Measurements from ENCODE around the gene THEM5.

THEM5 gene

DNA sequence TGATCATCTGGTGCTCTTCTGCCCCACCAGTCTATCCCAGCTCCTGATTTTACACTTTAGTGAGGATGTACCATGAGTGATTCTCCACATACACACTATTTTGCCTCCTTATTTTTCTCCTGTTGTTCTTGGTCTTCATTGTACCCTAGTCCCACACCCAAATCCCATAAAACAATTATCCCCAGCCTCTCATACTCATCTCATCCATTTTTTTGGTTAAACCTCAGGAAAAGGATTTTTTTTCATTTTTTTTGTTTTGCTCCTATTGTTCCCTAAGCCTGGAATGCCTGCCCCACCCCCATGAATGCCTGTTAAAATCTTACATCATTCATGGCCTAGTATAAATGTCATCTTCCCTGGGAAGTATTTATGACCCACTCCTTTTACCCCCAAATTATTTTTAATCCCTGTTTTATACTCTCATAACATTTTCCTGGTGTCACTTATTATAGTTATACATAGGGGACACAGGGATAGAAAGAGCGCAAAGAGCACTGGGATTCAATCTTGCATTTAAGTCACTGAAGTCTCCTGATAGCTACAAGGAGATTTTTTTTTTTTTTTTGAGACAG is 43.4 kb downstream of the THEM5 start:
- in situ Hi-C loops (cut with HindIII; ENCODE audit: low pct_ligation_motif_present, low pct_unique_long_range_greater_than_20kb, low sequenced_read_pairs), result no loop called here

DNA sequence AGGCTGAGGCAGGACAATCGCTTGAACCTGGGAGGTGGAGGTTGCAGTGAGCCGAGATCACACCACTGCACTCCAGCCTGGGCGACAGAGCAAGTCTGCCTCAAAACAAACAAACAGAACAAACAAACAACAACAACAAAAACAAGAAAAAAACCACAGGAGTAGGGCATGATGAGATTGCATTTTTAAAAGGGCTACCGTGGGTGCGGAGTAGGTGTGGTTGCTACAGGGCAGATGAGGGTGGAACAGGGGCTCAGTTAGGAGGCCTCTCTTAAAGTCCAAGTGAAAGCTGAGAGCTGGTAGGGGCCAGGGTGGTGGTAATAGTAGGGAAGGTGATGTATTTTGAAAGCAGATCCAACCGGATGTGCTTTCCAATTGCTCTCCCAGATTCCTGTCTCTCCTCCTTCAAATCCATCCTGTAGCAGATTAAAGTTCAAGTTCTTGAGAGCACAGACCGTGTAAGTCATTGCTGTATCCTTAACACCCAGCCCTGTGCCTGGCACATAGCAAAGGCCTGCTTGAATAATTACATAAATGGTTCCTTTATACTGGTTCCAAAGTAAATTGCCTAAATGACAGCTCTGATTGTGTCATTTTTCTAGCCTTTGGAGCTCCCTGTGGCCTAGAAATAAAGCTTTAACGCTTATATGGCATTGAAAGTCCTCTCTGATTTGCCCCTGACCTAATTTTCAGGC is 44.1 kb downstream of the THEM5 start:
- in situ Hi-C loops (cut with HindIII; ENCODE audit: low pct_ligation_motif_present, low pct_unique_long_range_greater_than_20kb, low sequenced_read_pairs), result no loop called here
- DNase-seq, result no peak

More for the DNA sequence above, 43.4 kb downstream of the THEM5 start:
- DNase-seq, result no peak

DNA sequence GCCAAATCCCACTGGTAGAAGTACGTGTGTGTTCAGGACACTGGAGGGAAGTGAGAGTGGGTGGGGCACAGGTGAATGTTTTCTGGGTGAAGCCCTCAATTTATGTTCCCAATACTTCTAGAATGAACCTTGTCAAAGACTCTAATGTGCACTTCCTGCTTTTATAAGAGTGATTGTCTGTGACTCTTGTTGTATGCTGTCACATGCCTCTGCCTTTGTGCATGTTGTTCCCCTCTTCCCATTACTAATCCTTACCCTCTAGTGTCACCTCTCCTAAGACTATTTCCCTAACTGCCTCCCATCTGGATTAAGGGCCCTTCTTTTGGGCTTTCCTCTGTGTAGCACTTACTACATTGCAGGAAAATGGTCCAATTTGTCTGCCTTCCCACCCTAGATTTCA is 45.7 kb downstream of the THEM5 start:
- in situ Hi-C loops (cut with HindIII; ENCODE audit: low pct_ligation_motif_present, low pct_unique_long_range_greater_than_20kb, low sequenced_read_pairs), result no loop called here
- no peak for DNase-seq

DNA sequence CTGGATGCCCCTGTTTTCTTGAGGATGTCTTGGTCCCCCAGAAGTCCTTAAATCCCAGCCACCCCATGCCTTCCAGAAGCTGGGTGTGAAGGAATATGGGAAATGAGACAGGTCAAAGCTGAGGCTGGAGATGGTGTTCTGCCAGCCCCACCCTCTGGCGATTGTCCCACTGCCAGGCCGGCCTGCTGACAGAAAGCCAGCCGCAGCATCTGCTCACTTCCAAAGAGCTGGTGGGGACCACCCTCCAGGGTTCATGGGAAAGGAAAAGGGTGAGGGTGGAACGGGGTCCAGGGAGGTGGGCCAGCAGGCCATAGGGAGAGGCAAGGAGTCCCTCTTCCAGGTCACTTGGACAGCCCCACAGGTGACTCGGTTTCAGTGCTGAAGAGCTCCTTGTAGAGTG is 46.4 kb downstream of the THEM5 start:
- no peak for DNase-seq
- in situ Hi-C loops (cut with HindIII; ENCODE audit: low pct_ligation_motif_present, low pct_unique_long_range_greater_than_20kb, low sequenced_read_pairs), result no loop called here

DNA sequence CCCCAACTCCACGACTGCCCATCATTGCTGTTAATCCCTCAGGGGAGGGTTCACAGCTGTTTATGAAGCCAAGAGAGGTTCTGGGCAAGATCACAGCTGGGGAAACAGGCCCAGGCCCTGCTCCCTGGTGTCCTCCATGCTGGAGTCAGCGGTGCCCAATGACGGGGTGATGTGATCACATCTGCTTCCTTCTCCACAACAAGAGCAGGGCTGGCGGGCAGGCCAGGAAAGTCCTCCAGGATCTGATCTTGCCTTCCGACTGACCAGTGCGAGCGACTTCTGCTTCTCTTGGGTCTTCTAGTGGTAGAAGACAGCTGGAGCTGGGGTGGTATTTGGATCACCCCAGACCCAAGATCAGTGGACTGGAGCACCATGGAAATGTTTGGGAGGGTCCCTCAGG is 47.3 kb downstream of the THEM5 start:
- no peak for DNase-seq
- in situ Hi-C loops (cut with HindIII; ENCODE audit: low pct_ligation_motif_present, low pct_unique_long_range_greater_than_20kb, low sequenced_read_pairs), result no loop called here

DNA sequence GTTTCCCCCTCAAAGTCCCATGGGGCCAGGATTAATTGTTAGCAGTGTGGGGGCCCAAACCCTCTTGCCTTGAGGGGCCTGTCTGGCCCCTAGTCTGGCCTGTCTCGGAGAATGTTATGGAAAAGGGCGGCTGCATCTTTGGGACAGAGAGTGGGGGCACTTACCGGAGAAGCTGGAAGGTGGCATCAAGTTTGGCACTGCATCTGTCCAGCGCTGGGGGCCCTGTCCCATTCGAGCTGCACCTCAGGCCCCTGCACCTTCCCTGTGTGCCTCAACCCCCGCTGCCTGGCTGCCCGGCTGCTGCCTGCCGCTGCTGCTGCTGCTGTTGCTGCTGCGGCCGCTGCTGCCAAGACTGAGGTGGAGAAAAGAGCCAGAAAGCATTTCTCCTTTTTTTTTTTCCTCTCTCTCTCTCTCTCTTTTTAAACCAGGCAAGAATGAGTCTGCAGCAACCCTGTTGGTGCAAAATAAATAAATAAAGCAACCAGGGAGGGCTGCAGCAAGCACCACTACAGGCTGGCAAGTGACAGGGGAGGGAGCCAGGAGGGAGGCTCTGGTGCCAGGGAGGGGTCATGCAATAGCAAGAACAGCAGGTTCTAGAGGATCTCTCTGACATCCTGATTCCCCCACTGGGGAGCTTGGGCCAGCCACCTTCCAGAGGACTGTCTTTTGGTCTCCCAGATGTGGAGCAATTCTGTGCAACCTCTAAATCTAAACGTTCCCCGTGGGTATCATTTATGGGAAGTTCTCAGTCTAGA is 48.3 kb downstream of the THEM5 start, which contains the start of gene LINGO4:
TSS of gene LINGO4 (minus strand) at position 354 of the 755 bp plus-strand sequence. CDS start 2,715 bp downstream, outside the sequence.
- no peak for DNase-seq
- in situ Hi-C loops (cut with HindIII; ENCODE audit: low pct_ligation_motif_present, low pct_unique_long_range_greater_than_20kb, low sequenced_read_pairs), result no loop called here

DNA sequence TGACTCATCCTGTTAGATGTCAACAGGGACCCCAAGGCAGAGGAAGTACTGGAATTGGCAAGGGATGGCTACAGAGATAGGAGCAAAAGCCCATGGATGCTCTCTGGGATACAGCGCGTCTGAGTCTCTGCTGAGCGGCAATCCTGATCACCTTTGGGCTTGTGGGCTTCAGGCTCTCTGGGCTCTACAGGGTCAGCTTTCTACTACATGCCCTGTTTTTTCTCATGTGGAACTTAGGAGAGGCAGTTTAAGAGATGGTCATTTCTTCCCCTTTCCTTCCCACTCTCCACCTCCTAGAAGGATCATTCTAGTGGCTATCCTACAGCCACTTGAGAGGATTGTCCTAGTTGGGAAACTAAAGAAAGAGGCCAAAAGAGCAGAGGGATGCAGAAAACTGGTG is 49.6 kb downstream of the THEM5 start:
- no peak for DNase-seq
- in situ Hi-C loops (cut with HindIII; ENCODE audit: low pct_ligation_motif_present, low pct_unique_long_range_greater_than_20kb, low sequenced_read_pairs), result no loop called here

DNA sequence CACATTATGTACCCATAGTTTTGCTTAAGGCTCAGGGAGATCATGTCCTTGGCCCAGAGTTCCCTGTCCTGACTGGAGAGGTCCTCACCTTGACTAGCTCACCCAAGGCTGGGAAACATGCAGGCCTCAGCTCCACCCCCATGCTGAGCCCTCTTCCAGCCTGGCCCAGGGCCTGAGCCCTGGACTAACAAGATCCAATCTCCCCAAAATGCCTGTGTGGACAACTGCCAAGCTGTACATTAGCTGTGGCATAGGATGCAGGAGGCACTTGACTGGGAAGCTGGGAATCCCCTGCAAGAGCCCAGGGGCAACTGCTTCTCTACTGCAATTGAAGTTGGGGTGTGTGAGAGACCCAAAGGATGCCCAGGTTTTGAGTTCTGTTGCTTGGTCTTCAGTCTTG is 50.3 kb downstream of the THEM5 start:
- no peak for DNase-seq
- in situ Hi-C loops (cut with HindIII; ENCODE audit: low pct_ligation_motif_present, low pct_unique_long_range_greater_than_20kb, low sequenced_read_pairs), result no loop called here

DNA sequence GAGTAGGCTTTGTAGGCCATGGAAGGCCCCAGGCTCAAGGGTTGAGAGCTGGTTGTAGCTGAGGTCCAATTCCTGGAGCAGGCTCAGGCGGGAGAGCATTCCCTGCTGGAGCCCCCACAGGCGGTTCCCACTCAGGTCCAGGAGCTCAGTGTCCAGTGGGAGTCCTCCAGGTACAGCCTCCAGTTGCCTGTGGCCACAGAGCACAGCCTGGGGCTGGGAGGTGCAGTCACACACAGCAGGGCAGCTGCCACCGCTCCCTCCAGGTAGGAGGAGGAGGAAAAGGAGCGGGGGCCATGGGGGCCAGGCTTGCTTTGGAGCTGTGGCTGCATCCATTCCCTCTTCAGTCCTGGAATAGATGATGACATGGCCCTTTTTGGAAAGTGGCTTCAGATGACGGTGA is 51.1 kb downstream of the THEM5 start:
- in situ Hi-C loops (cut with HindIII; ENCODE audit: low pct_ligation_motif_present, low pct_unique_long_range_greater_than_20kb, low sequenced_read_pairs), result no loop called here

DNA sequence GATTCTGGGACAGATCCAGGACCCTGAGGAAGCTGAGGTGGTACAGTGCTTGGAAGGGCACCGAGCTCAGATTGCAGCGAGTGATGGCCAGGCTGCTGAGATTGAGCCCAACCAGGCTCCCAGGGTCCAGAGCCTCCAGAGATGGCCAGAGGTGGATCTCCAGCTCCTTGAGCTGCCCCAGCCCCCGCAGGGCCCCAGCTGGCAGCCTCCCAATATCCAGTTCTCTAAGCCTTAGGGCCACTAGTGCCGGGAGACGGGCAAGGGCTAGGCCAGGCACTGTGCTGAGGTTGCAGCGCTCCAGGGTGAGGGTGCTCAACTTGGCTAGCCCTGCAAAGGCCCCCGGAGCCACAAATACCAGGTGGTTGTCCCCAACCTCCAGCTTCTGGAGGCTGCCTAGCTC is 51.7 kb downstream of the THEM5 start:
- in situ Hi-C loops (cut with HindIII; ENCODE audit: low pct_ligation_motif_present, low pct_unique_long_range_greater_than_20kb, low sequenced_read_pairs), result no loop called here
- DNase-seq, result no peak

More for the DNA sequence above, 51.1 kb downstream of the THEM5 start:
- no peak for DNase-seq

DNA sequence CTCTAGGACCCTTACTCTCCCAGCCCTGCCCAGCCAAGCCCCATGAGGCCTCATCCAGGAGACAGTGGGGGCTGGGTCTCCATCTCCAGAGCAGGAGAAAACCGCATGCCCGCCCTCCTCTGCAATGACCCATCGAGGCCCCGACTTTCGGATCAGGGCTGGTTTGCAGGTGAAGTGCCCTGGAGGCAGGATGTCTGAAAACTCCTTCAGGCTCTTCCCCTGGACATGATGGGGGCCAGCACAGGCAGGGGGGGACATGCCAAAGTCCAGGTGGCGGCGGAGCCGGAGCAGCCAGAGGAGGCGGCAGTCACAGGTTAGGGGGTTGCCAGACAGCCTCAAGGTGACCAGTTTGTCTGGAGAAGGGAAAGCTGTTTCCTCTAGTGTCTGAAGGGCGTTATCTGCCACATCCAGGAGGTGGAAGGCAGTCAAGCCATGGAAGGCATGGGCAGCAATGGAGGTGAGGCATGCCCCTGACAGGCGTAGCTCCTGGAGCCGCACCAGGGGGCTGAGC is 52.1 kb downstream of the THEM5 start:
- DNase-seq, result no peak
- in situ Hi-C loops (cut with HindIII; ENCODE audit: low pct_ligation_motif_present, low pct_unique_long_range_greater_than_20kb, low sequenced_read_pairs), result no loop called here

DNA sequence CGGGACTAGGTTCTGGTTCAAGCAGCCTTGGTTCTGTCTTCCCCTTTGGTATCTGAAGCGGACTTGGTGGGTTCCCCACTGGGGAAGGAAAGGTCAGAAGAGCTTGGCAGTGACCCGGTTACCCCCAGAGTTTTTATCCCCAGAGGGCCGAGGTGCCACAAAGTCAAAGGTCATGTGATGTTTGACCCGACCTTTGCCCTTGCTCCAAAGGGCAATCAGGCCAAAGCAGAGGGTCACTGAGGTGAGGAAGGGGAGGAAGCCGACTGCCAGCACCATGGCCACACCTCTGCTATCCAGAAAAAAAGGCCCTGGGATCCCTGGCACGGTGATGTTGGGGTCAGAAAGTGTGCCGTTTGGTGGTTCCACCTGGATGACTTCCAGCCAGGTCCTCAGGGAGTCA is 52.7 kb downstream of the THEM5 start:
- in situ Hi-C loops (cut with HindIII; ENCODE audit: low pct_ligation_motif_present, low pct_unique_long_range_greater_than_20kb, low sequenced_read_pairs), result no loop called here
- no peak for DNase-seq

DNA sequence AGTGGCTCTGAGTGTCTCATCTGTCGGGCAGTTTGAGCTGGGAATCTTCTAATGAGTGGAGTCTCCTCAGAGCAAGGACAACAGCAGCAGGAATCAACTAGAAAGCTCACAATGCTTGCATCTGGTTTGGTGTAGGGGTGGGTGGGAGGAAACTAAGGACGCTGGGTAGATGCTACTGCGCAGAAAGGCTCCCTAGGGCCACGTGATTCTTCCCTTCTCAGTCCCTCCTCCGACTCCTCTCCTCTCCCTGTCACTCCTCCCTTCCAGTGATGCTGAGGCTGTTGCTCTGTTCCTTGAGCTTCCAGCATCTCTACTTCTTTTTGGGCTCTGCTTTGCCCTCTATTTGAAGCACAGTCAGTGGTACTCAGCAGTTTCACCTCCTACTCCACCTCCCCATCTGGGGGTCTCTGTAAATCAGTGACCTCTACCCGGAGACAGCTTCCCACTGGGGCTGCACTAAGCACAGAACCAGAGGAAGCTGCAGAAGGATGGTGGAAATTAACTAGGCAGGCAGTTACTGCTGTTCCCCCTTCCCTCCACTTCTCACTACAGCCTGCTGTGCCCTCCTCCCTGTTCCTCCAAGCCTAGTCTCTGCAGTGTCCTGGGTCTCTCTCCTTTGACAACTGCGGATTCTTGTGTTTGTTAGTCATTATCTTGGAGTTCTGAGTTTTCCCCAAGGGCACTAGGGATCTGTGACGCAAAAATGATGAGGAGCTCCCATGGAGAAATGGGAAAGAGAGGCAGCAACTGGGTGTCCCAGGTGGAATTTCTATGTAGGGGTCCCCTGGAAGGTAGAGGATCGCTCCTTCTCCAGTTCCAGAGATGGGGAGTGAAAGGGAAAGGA is 54.1 kb downstream of the THEM5 start:
- no peak for DNase-seq
- in situ Hi-C loops (cut with HindIII; ENCODE audit: low pct_ligation_motif_present, low pct_unique_long_range_greater_than_20kb, low sequenced_read_pairs), result no loop called here

DNA sequence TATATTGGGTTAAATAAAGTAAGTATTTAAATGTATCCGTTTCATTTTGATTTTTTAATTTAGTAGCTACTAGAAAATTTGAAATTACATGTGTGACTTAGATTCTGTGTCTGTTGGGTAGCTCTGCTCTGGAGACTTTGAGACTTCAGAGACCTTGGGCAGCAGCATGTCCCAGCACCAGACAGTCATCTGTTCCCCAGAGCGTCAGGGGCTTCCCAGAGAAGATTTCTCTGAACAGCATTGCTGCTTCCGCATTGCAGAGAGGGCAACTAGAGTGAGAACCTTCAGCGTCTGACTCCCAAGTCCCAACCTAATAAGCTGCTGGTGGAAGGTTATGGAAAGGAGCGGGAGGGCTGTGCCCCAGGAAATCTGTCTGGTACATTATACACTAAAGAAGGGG is 54.9 kb downstream of the THEM5 start:
- no peak for DNase-seq
- in situ Hi-C loops (cut with HindIII; ENCODE audit: low pct_ligation_motif_present, low pct_unique_long_range_greater_than_20kb, low sequenced_read_pairs), result no loop called here

All from ACHN (cell line).